Heart right ventricle (tissue), 16 donors: ENCODE data around the gene ADGRG6. TPM values are rescaled to one million over a fixed set of nuclear protein-coding genes. Genes with fewer than 3 reads are reported as not detected.

Experiments used
- ATAC-seq, 8 donors: fragments of 200-7000 bp; cut with Tn5 transposase; one replicate each; pipeline ENCODE4 v1.9.1; 2020; ENCODE audit warnings: mild to moderate bottlenecking in 8 of 8, moderate library complexity in 8 of 8, moderate number of reproducible peaks in 1 of 8
- DNase-seq, 2 donors: peaks; one replicate each; pipeline ENCODE4 v3.0.0-alpha.2; 2020
- H3K27ac ChIP-seq, 10 donors: fragments of 200-600 bp; sonication (generic) in 2 of 10; one replicate each; pipeline versions ENCODE4 v1.5.0 to v1.8.0; 2020 to 2022; ENCODE audit warnings: mild to moderate bottlenecking in 3 of 10
- H3K27me3 ChIP-seq, 7 donors: fragments of 200-600 bp; one replicate each; pipeline ENCODE4 v1.8.0; 2021 to 2022; ENCODE audit warnings: mild to moderate bottlenecking in 2 of 7
- H3K36me3 ChIP-seq, 9 donors: fragments of 200-600 bp; sonication (generic) in 1 of 9; one replicate each; pipeline versions ENCODE4 v1.5.0 to v1.8.0; 2020 to 2022; ENCODE audit warnings: mild to moderate bottlenecking in 2 of 9
- H3K4me1 ChIP-seq, 9 donors: fragments of 200-600 bp; sonication (generic) in 1 of 9; one replicate each; pipeline versions ENCODE4 v1.5.0 to v1.8.0; 2020 to 2022; ENCODE audit warnings: mild to moderate bottlenecking in 4 of 9
- H3K4me3 ChIP-seq, 10 donors: fragments of 200-600 bp; sonication (generic) in 2 of 10; one replicate each; pipeline versions ENCODE4 v1.5.0 to v1.8.0; 2020 to 2022; ENCODE audit warnings: mild to moderate bottlenecking in 7 of 10, moderate library complexity in 2 of 10
- H3K9me3 ChIP-seq, 11 donors: fragments of 200-600 bp in 10 of 11; sonication (generic) in 2 of 11; one replicate each; pipeline versions ENCODE4 v1.5.0 to v1.8.0; 2013 to 2022; ENCODE audit warnings: mild to moderate bottlenecking in 2 of 11, control low read depth in 1 of 11, moderate library complexity in 1 of 11
- CTCF ChIP-seq, 9 donors: fragments of 200-600 bp; sonication (generic) in 2 of 9; IDR thresholded peaks; one replicate each; pipeline versions ENCODE4 v1.5.0 to v1.8.0; 2021 to 2022; ENCODE audit warnings: antibody characterized with exemption in 9 of 9, mild to moderate bottlenecking in 5 of 9, moderate library complexity in 1 of 9
- WGBS, 2 donors: extraction: QIAGEN DNeasy Blood & Tissue Kit; methylation state at CpG; one replicate each; pipeline ENCODE4 v1.1.7; 2013; ENCODE audit warnings: inconsistent platforms in 1 of 2; 5-methylcytosine and 5-hydroxymethylcytosine counted together
- intact Hi-C, 10 donors: fragments of 100-400 bp; cut with DNase I; formaldehyde crosslinking; loops; one replicate each; pipeline versions ENCODE4 v1.11.1 to v1.14.2; 2022
- polyA plus RNA-seq, 2 donors: library from polyadenylated mRNA; stranded (reverse); fragments of 200-250 nt; gene quantifications; one replicate each; pipeline ENCODE4 v1.2.3, GENCODE V29; 2013
- total RNA-seq, 10 donors: library from RNA; stranded (reverse); fragmentation: NEBNext Ultra II Directional in 3 of 10; extraction: Animal tissue kit (Norgen Biotek cat#: 25700) in 3 of 10; gene quantifications; one replicate each; pipeline versions ENCODE4 v1.2.1 to v1.2.4, GENCODE V29; 2021 to 2023
- donor health status: Arrhythmogenic right ventricular cardiomyopathy.
- donor health status: ischemic (EF 13 %, LVEDD 7.1; RV severe dilation, severe dysfunction).
- donor health status: healthy with polysubstance abuse.
- donor health status: DM: no; HTN: yes; CAD: no.
- donor health status: DM: no; HTN: no; CAD: no.
- donor health status: ischemic (EF 25% LVEDD 6.9; RV normal size, moderate dysfunction).
- donor health status: ischemic (EF 25% LVEDD 5.7; RV mildly dilated, moderate dysfunction).
- donor health status: healthy.
- donor health status: DM: yes; HTN: yes; CAD: no.
- donor health status: Ischemic cardiomyopathy.
- donor health status: ischemic (EF 35%, LVEDD 5.7; RV mildly dilated, moderate dysfunction).
- donor health status: nonischemic (EF 11% LVEDD 7.7; RV severe dilation, severe dysfunction).
- donor health status: DM: yes; HTN: yes; CAD: no.
- donor health status: PGD.
- donor health status: ischemic (EF 29% LVEDD 5.4; RV normal size, mild dysfunction).
- donor health status: nonischemic (EF 23%, LVEDD 6.1; RV moderate dilation, normal function).

The ADGRG6 gene
- total and polyA plus RNA-seq, 12 donors = 0.93 to 5.9 (median 3.1) TPM

GRCh38 chr6:142376115-142376514 is 74.3 kb downstream of the ADGRG6 start:
- no peak for TF ChIP-seq CTCF (IDR thresholded peaks at IDR 0.05)
- no peak for ATAC-seq
- WGBS, 2 donors = 63 to 71% methylated on average over 2 of the region's 2 CpGs

DNA sequence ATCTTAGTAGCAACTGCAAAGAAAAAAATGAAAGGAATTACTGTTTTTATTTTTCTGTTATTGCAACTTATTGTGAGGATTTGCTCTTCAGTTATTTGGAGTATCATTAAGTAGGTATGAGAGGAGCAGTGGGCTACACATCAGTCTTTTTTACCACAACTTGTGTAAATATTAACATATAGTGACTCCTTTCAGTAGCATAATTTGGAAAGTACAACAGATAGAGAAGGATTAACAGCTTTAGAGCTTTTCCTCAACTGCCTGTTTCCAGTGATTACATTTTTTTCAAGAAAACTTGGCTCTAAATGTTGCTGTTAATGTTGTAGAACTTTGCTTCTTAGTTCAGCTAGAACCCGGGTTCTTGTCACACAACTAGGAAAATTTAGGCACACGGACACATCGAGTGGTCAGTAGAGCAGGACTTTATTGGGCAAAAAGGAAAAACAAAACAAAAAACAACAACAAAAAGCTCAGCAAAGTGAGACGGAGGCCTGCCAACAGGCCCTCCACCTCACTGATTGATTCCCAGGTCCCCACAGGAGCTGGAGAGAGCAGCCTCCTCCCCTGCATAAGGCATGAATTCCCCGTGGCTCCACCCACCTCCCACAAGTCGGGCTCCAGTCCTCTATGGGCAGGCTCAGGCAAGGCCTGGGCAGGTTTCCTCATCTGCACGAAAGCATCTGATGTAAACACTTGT is 75.1 kb downstream of the ADGRG6 start:
- DNase-seq = peak in 1 of 2 donors; percentile 9
- intact Hi-C loops = no loop called here
- Histone ChIP-seq H3K4me1 (peaks cover 0 to 41% (median 19%) of the 10 kb centered on the region in 9 donors), H3K27me3 (no peaks in the 10 kb centered on the region), H3K4me3 (no peak overlapping the region), H3K9me3 (no peaks in the 10 kb centered on the region), H3K27ac (peak overlapping the region in 1 of 10 donors; percentile 2), H3K36me3 (no peaks in the 10 kb centered on the region)
- TF ChIP-seq CTCF (IDR thresholded peaks at IDR 0.05) = no peak
- WGBS, 2 donors = 65 to 69% methylated on average over 7 of the region's 7 CpGs
- ATAC-seq = no peak

More at GRCh38 chr6:142376115-142376514, 74.3 kb downstream of the ADGRG6 start:
- H3K36me3 ChIP-seq = no peaks in the 10 kb centered on the region
- peaks cover 0 to 41% (median 19%) of the 10 kb centered on the region in 9 donors for H3K4me1 ChIP-seq
- intact Hi-C loops = no loop called here
- H3K27me3 ChIP-seq = no peaks in the 10 kb centered on the region
- DNase-seq = no peak
- no peak overlapping the region for H3K27ac ChIP-seq
- no peak overlapping the region for H3K4me3 ChIP-seq
- H3K9me3 ChIP-seq = no peaks in the 10 kb centered on the region

GRCh38 chr6:142377497-142377848 is 75.7 kb downstream of the ADGRG6 start:
- ATAC-seq (no peak), DNase-seq (no peak)
- intact Hi-C loops = no loop called here
- peaks cover 0 to 41% (median 19%) of the 10 kb centered on the region in 9 donors for H3K4me1 ChIP-seq
- H3K27me3 ChIP-seq = no peaks in the 10 kb centered on the region
- H3K4me3 ChIP-seq = no peak overlapping the region
- WGBS, 2 donors = 92 to 96% methylated on average over 4 of the region's 4 CpGs
- H3K27ac ChIP-seq = peak overlapping the region in 2 of 10 donors; percentile 2 to 28
- no peak for TF ChIP-seq CTCF (IDR thresholded peaks at IDR 0.05)
- H3K9me3 ChIP-seq = no peaks in the 10 kb centered on the region
- no peaks in the 10 kb centered on the region for H3K36me3 ChIP-seq

- no peaks in the 10 kb centered on the region for H3K27me3 ChIP-seq
- intact Hi-C loops = no loop called here
- no peaks in the 10 kb centered on the region for H3K36me3 ChIP-seq
- DNase-seq (peak in 1 of 2 donors; percentile 19), ATAC-seq (peak in 7 of 8 donors; percentile 74 to 90 (median 87))
- H3K27ac ChIP-seq = peak overlapping the region in 5 of 10 donors; percentile 2 to 41 (median 18)
- no peak overlapping the region for H3K4me3 ChIP-seq
- H3K9me3 ChIP-seq = no peaks in the 10 kb centered on the region
- peaks cover 0 to 41% (median 19%) of the 10 kb centered on the region in 9 donors for H3K4me1 ChIP-seq
- 30 to 39% methylated on average over 2 of the region's 2 CpGs for WGBS, 2 donors
- TF ChIP-seq CTCF (IDR thresholded peaks at IDR 0.05) = no peak
Observed at GRCh38 chr6:142378138-142378875, 76.5 kb downstream of the ADGRG6 start.
